GM12878 (cell line): Measurements from ENCODE around the gene ADAMTS17. TPM values are rescaled to one million over a fixed set of nuclear protein-coding genes. Genes with fewer than 3 reads are reported as not detected.

Experiments used
- ATAC-seq: fragments of 200-7000 bp; cut with Tn5 transposase; 3 replicates; pipeline ENCODE4 v1.9.1; 2020; ENCODE audit warnings: mild to moderate bottlenecking, moderate library complexity
- BruUV-seq: library from RNA; stranded (reverse); fragments of 400-500 nt; replicated peaks from 2 replicates; lab custom pipeline; 2021; lab: Mats Ljungman, UMichigan
- CTCF ChIA-PET: fragments of 300-600 bp; sonication (Branson Sonifier 250); formaldehyde crosslinking; extraction: SDS; loops from one replicate; lab custom pipeline; 2021; ENCODE audit warnings: inconsistent platforms; lab: Yijun Ruan, JAX
- POLR2A ChIA-PET: fragments of 350-600 bp; formaldehyde crosslinking; extraction: SDS; loops from one replicate; lab custom pipeline; 2021; ENCODE audit warnings: inconsistent platforms; lab: Charles Lee
- RAD21 ChIA-PET: fragments of 300-600 bp; sonication (Branson Sonifier 250); formaldehyde crosslinking; loops from one replicate; lab custom pipeline; 2023; ENCODE audit warnings: antibody characterized with exemption; ENCODE audit not compliant: unreplicated experiment; lab: Charles Lee
- SMC1A ChIA-PET: fragments of 300-600 bp; sonication (Branson Sonifier 250); formaldehyde crosslinking; loops from one replicate; lab custom pipeline; 2023; ENCODE audit not compliant: unreplicated experiment, uncharacterized antibody; lab: Charles Lee
- DNase-seq: peaks from one replicate; pipeline ENCODE4 v3.0.0-alpha.2; 2011; ENCODE audit warnings: low read depth, low spot score
- FAIRE-seq: peaks from 3 replicates; lab custom pipeline; 2011; peaks lifted over from hg19 to GRCh38; lab: Jason Lieb, UNC
- H2AFZ ChIP-seq: 2 replicates; pipeline ENCODE4 v1.6.0; 2011; ENCODE audit warnings: low read depth, low read length, control low read depth; ENCODE audit not compliant: control insufficient read depth
- H3K27ac ChIP-seq: 2 replicates; pipeline ENCODE4 v1.5.1; 2011; ENCODE audit warnings: control low read depth; ENCODE audit not compliant: control insufficient read depth, insufficient read depth
- H3K27me3 ChIP-seq, 2 experiments: replicated peaks in 1 of 2; 2 replicates each; pipeline versions ENCODE4 v1.6.0 to v1.6.1; 2011; ENCODE audit warnings: low read length in 1 of 2; ENCODE audit not compliant: control insufficient read depth in 2 of 2, insufficient read depth in 2 of 2
- H3K36me3 ChIP-seq, 2 experiments: 2 replicates each; pipeline ENCODE4 v1.5.1; 2011; ENCODE audit warnings: low read length in 1 of 2; ENCODE audit not compliant: control insufficient read depth in 2 of 2, insufficient read depth in 2 of 2
- H3K4me1 ChIP-seq: 2 replicates; pipeline ENCODE4 v1.6.1; 2011; ENCODE audit warnings: mild to moderate bottlenecking, low read length, moderate library complexity, mixed read lengths; ENCODE audit not compliant: control insufficient read depth, insufficient read depth
- H3K4me2 ChIP-seq: 2 replicates; pipeline ENCODE4 v1.6.0; 2011; ENCODE audit warnings: control low read depth; ENCODE audit not compliant: control insufficient read depth, insufficient read depth
- H3K4me3 ChIP-seq: fragments of 200-600 bp; sonication (generic); 2 replicates; pipeline ENCODE4 v1.5.1; 2016
- H3K79me2 ChIP-seq: 2 replicates; pipeline ENCODE4 v1.6.0; 2011; ENCODE audit warnings: low read length; ENCODE audit not compliant: control insufficient read depth, insufficient read depth
- H3K9ac ChIP-seq: 2 replicates; pipeline ENCODE4 v1.8.0; 2011; ENCODE audit warnings: low read length, control low read depth, mixed read lengths; ENCODE audit not compliant: control insufficient read depth, insufficient read depth
- H3K9me3 ChIP-seq: replicated peaks from 3 replicates; pipeline ENCODE4 v1.5.1; 2011; ENCODE audit warnings: mild to moderate bottlenecking, low read length; ENCODE audit not compliant: control insufficient read depth, insufficient read depth
- H4K20me1 ChIP-seq: 2 replicates; pipeline ENCODE4 v1.6.0; 2011; ENCODE audit not compliant: control insufficient read depth, insufficient read depth
- BMI1 ChIP-seq: fragments of 450-650 bp; IDR thresholded peaks from 2 replicates; pipeline ENCODE4 v1.6.1; 2016; ENCODE audit warnings: mild to moderate bottlenecking, moderate library complexity, borderline replicate concordance
- MTA3 ChIP-seq: IDR thresholded peaks from 2 replicates; pipeline ENCODE4 v1.6.1; 2012; ENCODE audit warnings: low read length, inconsistent platforms, borderline replicate concordance
- NFIC ChIP-seq: IDR thresholded peaks from 2 replicates; pipeline ENCODE4 v1.6.1; 2012; ENCODE audit warnings: low read depth, mild to moderate bottlenecking, inconsistent platforms, low read length, moderate library complexity
- NRF1 ChIP-seq: conservative IDR thresholded peaks from 2 replicates; pipeline ENCODE4 v1.6.1; 2011; ENCODE audit warnings: mild to moderate bottlenecking, low read depth, low read length, improper control_type of control experiment
- SREBF1 ChIP-seq: IDR thresholded peaks from 2 replicates; pipeline ENCODE4 v1.6.1; 2012; ENCODE audit warnings: mild to moderate bottlenecking, low read length
- SREBF2 ChIP-seq: IDR thresholded peaks from 2 replicates; pipeline ENCODE4 v1.6.1; 2012; ENCODE audit warnings: mild to moderate bottlenecking, low read length
- WGBS: methylation state at CpG from one replicate; pipeline ENCODE4 v1.1.6; 2016; ENCODE audit warnings: low lambda C conversion rate; ENCODE audit not compliant: insufficient replicate concordance, insufficient coverage; ENCODE audit errors: missing lambda C conversion rate; 5-methylcytosine and 5-hydroxymethylcytosine counted together
- in situ Hi-C: fragments of 300-500 bp; cut with MboI; formaldehyde crosslinking; loops from 9 replicates; pipeline ENCODE4 v1.14.3; 2018; ENCODE audit warnings: mixed read lengths
- intact Hi-C: fragments of 100-400 bp; cut with micrococcal nuclease; formaldehyde crosslinking; loops from one replicate; pipeline ENCODE4 v1.14.2; 2022; ENCODE audit not compliant: unreplicated experiment
- polyA plus RNA-seq, 11 experiments: library from polyadenylated mRNA; depleted of rRNA in 4 of 11; unstranded in 6 of 11; stranded (reverse) in 5 of 11; fragments of >200 nt; fragmentation: Nextera tagmentation in 4 of 11; fragmentation: Illumina TruSeq in 1 of 11; extraction: Ambion mirVana in 4 of 11; extraction: Trizol in 1 of 11; gene quantifications; 1 replicate in 1 of 11; 2 replicates in 10 of 11; pipeline versions ENCODE4 v1.2.1 to v1.2.3, GENCODE V29; 2011 to 2016; ENCODE audit warnings: inconsistent platforms in 2 of 11, missing spikeins in 2 of 11, low read depth in 1 of 11
- total RNA-seq, 4 experiments: library from RNA; depleted of rRNA in 3 of 4; stranded (reverse); fragments of >200 nt in 3 of 4; fragmentation: Illumina TruSeq in 1 of 4; extraction: Trizol in 1 of 4; gene quantifications; 2 replicates each; pipeline versions ENCODE4 v1.2.1 to v1.2.3, GENCODE V29; 2013 to 2021
- TF ChIP-seq, protein P1 (sequence below): fragments of 450-650 bp; IDR thresholded peaks from 2 replicates; pipeline ENCODE4 v1.6.1; 2017; ENCODE audit warnings: mild to moderate bottlenecking, moderate library complexity
- TF ChIP-seq, protein P2 (sequence below): fragments of 450-650 bp; IDR thresholded peaks from 2 replicates; pipeline ENCODE4 v1.6.1; 2017; ENCODE audit warnings: mild to moderate bottlenecking

The ADAMTS17 gene
- total and polyA plus RNA-seq, 10 of the 15 experiments (the other 5 are each of a cell fraction or from before 2014, with no cell fraction given), result 0.04 to 0.50 (median 0.10) TPM; not detected in 4

- 27% methylated on average over 11 of the region's 11 CpGs for WGBS
- no peak overlapping the region for H3K27ac ChIP-seq
- H3K36me3 ChIP-seq, result no peaks in the 10 kb centered on the region
- no peaks in the 10 kb centered on the region; a peak in 1 of 4 replicates for H3K27me3 ChIP-seq
- H3K9me3 ChIP-seq, result no peaks in the 10 kb centered on the region
- FAIRE-seq (no peak), DNase-seq (no peak), ATAC-seq (no peak)
- no peaks in the 10 kb centered on the region for H3K4me1 ChIP-seq
- in situ Hi-C loops, result no loop called here
- no peak overlapping the region for H2AFZ ChIP-seq
- no peak overlapping the region for H3K4me3 ChIP-seq
- H3K79me2 ChIP-seq, result no peaks in the 10 kb centered on the region
- SMC1A ChIA-PET, result no interaction called here
- no peak overlapping the region for H3K9ac ChIP-seq
- intact Hi-C loops, result no loop called here
- TF ChIP-seq NRF1 (no peak), SREBF2 (no peak), BMI1 (no peak), MTA3 (no peak), NFIC (no peak), SREBF1 (no peak)
- TF ChIP-seq, protein P1, sequence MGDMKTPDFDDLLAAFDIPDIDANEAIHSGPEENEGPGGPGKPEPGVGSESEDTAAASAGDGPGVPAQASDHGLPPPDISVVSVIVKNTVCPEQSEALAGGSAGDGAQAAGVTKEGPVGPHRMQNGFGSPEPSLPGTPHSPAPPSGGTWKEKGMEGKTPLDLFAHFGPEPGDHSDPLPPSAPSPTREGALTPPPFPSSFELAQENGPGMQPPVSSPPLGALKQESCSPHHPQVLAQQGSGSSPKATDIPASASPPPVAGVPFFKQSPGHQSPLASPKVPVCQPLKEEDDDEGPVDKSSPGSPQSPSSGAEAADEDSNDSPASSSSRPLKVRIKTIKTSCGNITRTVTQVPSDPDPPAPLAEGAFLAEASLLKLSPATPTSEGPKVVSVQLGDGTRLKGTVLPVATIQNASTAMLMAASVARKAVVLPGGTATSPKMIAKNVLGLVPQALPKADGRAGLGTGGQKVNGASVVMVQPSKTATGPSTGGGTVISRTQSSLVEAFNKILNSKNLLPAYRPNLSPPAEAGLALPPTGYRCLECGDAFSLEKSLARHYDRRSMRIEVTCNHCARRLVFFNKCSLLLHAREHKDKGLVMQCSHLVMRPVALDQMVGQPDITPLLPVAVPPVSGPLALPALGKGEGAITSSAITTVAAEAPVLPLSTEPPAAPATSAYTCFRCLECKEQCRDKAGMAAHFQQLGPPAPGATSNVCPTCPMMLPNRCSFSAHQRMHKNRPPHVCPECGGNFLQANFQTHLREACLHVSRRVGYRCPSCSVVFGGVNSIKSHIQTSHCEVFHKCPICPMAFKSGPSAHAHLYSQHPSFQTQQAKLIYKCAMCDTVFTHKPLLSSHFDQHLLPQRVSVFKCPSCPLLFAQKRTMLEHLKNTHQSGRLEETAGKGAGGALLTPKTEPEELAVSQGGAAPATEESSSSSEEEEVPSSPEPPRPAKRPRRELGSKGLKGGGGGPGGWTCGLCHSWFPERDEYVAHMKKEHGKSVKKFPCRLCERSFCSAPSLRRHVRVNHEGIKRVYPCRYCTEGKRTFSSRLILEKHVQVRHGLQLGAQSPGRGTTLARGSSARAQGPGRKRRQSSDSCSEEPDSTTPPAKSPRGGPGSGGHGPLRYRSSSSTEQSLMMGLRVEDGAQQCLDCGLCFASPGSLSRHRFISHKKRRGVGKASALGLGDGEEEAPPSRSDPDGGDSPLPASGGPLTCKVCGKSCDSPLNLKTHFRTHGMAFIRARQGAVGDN, result no peak
- TF ChIP-seq, protein P2, sequence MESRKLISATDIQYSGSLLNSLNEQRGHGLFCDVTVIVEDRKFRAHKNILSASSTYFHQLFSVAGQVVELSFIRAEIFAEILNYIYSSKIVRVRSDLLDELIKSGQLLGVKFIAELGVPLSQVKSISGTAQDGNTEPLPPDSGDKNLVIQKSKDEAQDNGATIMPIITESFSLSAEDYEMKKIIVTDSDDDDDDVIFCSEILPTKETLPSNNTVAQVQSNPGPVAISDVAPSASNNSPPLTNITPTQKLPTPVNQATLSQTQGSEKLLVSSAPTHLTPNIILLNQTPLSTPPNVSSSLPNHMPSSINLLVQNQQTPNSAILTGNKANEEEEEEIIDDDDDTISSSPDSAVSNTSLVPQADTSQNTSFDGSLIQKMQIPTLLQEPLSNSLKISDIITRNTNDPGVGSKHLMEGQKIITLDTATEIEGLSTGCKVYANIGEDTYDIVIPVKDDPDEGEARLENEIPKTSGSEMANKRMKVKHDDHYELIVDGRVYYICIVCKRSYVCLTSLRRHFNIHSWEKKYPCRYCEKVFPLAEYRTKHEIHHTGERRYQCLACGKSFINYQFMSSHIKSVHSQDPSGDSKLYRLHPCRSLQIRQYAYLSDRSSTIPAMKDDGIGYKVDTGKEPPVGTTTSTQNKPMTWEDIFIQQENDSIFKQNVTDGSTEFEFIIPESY, result no peak
- CTCF ChIA-PET, result no interaction called here
- POLR2A ChIA-PET, result no interaction called here
- no peak overlapping the region for H3K4me2 ChIP-seq
- no TSS peak for BruUV-seq
- RAD21 ChIA-PET, result no interaction called here
- H4K20me1 ChIP-seq, result no peaks in the 10 kb centered on the region
Observed at GRCh38 chr15:100053474-100054121, 288.2 kb downstream of the ADAMTS17 start.
